ENCODE measurements around the gene ANKRD1. TPM values are rescaled to one million over a fixed set of nuclear protein-coding genes. Genes with fewer than 3 reads are reported as not detected.

ANKRD1 gene
- total RNA-seq, 4 donors from 2014 or later, result 0.83 TPM; not detected in 3

- 90% methylated on average over 3 of the region's 3 CpGs for WGBS
- TF ChIP-seq POLR2A (IDR thresholded peaks at IDR 0.05; ENCODE audit: low read depth), result no peak
- no peak for TF ChIP-seq POLR2AphosphoS5 (IDR thresholded peaks at IDR 0.05)
- TF ChIP-seq EP300 (IDR thresholded peaks at IDR 0.05), result no peak
- no peak for TF ChIP-seq CTCF (IDR thresholded peaks at IDR 0.05)
- intact Hi-C loops (cut with DNase I), result no loop called here
- Histone ChIP-seq H3K4me1 (no peaks in the 10 kb centered on the region), H3K27ac (replicated peaks in 1 of 4) (no peak overlapping the region), H3K9me3 (no peaks in the 10 kb centered on the region), H3K36me3 (peaks cover 0 to 57% (median 0%) of the 10 kb centered on the region in 4 donors), H3K27me3 (peaks cover 0 to 37% (median 0%) of the 10 kb centered on the region in 4 donors), H3K4me3 (no peak overlapping the region)
- DNase-seq (ENCODE audit: extremely low spot score), result no peak
These were observed 2.9 kb downstream of the ANKRD1 start for GRCh38 chr10:90917968-90918318.

GRCh38 chr10:90917238-90917967 lies 3.5 kb downstream of the ANKRD1 start:
- peaks cover 0 to 57% (median 0%) of the 10 kb centered on the region in 4 donors for H3K36me3 ChIP-seq
- WGBS, result 69% methylated on average over 8 of the region's 8 CpGs
- H3K27me3 ChIP-seq, result peaks cover 0 to 34% (median 0%) of the 10 kb centered on the region in 4 donors
- DNase-seq (ENCODE audit: extremely low spot score), result no peak
- intact Hi-C loops (cut with DNase I), result no loop called here
- TF ChIP-seq POLR2A (IDR thresholded peaks at IDR 0.05; ENCODE audit: low read depth), result no peak
- no peaks in the 10 kb centered on the region for H3K4me1 ChIP-seq
- no peak overlapping the region for H3K27ac ChIP-seq (replicated peaks in 1 of 4)
- H3K4me3 ChIP-seq, result no peak overlapping the region
- no peaks in the 10 kb centered on the region for H3K9me3 ChIP-seq

GRCh38 chr10:90916392-90917237 lies 4.3 kb downstream of the ANKRD1 start:
- Histone ChIP-seq H3K27me3 (peaks cover 0 to 27% (median 0%) of the 10 kb centered on the region in 4 donors), H3K9me3 (no peaks in the 10 kb centered on the region), H3K4me3 (no peak overlapping the region), H3K4me1 (peaks cover 0 to 4% (median 2%) of the 10 kb centered on the region in 4 donors), H3K36me3 (peaks cover 0 to 57% (median 0%) of the 10 kb centered on the region in 4 donors), H3K27ac (replicated peaks in 1 of 4) (no peak overlapping the region)
- intact Hi-C loops (cut with DNase I), result no loop called here
- 93% methylated on average over 6 of the region's 6 CpGs for WGBS
- TF ChIP-seq POLR2AphosphoS5 (IDR thresholded peaks at IDR 0.05) (no peak), CTCF (IDR thresholded peaks at IDR 0.05) (no peak), POLR2A (IDR thresholded peaks at IDR 0.05; ENCODE audit: low read depth) (no peak), EP300 (IDR thresholded peaks at IDR 0.05) (no peak)
- DNase-seq (ENCODE audit: extremely low spot score), result no peak

- 51% methylated on average over 4 of the region's 11 CpGs for WGBS
- peaks cover 0 to 6% (median 5%) of the 10 kb centered on the region in 4 donors for H3K4me1 ChIP-seq
- peaks cover 0 to 57% (median 0%) of the 10 kb centered on the region in 4 donors for H3K36me3 ChIP-seq
- H3K9me3 ChIP-seq, result no peaks in the 10 kb centered on the region
- DNase-seq (ENCODE audit: extremely low spot score), result no peak
- TF ChIP-seq CTCF (IDR thresholded peaks at IDR 0.05), result no peak
- no peak for TF ChIP-seq POLR2AphosphoS5 (IDR thresholded peaks at IDR 0.05)
- H3K27me3 ChIP-seq, result peaks cover 0 to 19% (median 0%) of the 10 kb centered on the region in 4 donors
- no peak overlapping the region for H3K27ac ChIP-seq (replicated peaks in 1 of 4)
- H3K4me3 ChIP-seq, result no peak overlapping the region
- intact Hi-C loops (cut with DNase I), result no loop called here
These were observed 5.2 kb downstream of the ANKRD1 start for GRCh38 chr10:90915766-90916075.

GRCh38 chr10:90914992-90915765 lies 5.7 kb downstream of the ANKRD1 start:
- H3K27ac ChIP-seq (replicated peaks in 1 of 4), result no peak overlapping the region
- intact Hi-C loops (cut with DNase I), result loop anchor here (5.0 kb wide), 1 partner anchor 92 kb away; no protein-coding TSS in a partner anchor

More at GRCh38 chr10:90914992-90915765, 5.7 kb downstream of the ANKRD1 start:
- Histone ChIP-seq H3K36me3 (peaks cover 0 to 54% (median 0%) of the 10 kb centered on the region in 4 donors), H3K27me3 (peaks cover 0 to 16% (median 0%) of the 10 kb centered on the region in 4 donors), H3K4me1 (peaks cover 0 to 6% (median 5%) of the 10 kb centered on the region in 4 donors), H3K9me3 (no peaks in the 10 kb centered on the region), H3K4me3 (no peak overlapping the region)
- 89% methylated on average over 9 of the region's 10 CpGs for WGBS
- TF ChIP-seq POLR2AphosphoS5 (IDR thresholded peaks at IDR 0.05) (no peak), CTCF (IDR thresholded peaks at IDR 0.05) (no peak), EP300 (IDR thresholded peaks at IDR 0.05) (no peak), POLR2A (IDR thresholded peaks at IDR 0.05; ENCODE audit: low read depth) (no peak)
- no peak for DNase-seq (ENCODE audit: extremely low spot score)
